Fibroblast of villous mesenchyme (primary cell): ENCODE data around the gene MUTYH. TPM values are rescaled to one million over a fixed set of nuclear protein-coding genes. Genes with fewer than 3 reads are reported as not detected.

Source experiments
- DNase-seq: peaks from one replicate; pipeline ENCODE4 v3.0.0-alpha.2; 2010; ENCODE audit warnings: low read depth
- H3K4me3 ChIP-seq: 2 replicates; pipeline ENCODE4 v1.5.1; 2011; ENCODE audit warnings: low read depth, mild to moderate bottlenecking, low read length
- total RNA-seq: library from RNA; depleted of rRNA; stranded (reverse); fragments of >200 nt; gene quantifications from 2 replicates; pipeline ENCODE4 v1.2.3, GENCODE V29; 2012
- TF ChIP-seq, protein P1 (sequence below): IDR thresholded peaks from 2 replicates; pipeline ENCODE4 v1.5.1; 2012; ENCODE audit warnings: low read depth, mild to moderate bottlenecking, low read length; ENCODE audit not compliant: insufficient read depth

MUTYH gene
- total RNA-seq, 1 donor = 15.1 TPM

DNA sequence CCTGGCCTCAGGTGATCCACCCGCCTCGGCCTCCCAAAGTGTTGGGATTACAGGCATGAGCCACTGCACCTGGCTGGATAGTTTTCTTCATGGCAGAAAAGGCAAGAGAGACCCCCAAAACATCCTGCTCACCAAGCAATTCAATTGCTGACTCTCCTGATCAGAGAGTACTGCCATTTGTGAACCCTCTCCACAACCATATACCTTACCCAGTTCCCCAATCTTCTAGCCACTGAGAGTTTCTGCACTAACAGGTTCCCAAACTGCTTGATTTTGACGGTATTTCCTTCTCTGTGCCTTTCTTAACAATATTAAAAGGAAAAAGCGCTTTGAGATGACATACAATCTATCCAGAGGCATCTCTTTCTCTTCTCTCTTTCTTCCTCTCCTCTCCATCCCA is 39.9 kb upstream of the MUTYH start:
- DNase-seq = no peak
- TF ChIP-seq, protein P1, sequence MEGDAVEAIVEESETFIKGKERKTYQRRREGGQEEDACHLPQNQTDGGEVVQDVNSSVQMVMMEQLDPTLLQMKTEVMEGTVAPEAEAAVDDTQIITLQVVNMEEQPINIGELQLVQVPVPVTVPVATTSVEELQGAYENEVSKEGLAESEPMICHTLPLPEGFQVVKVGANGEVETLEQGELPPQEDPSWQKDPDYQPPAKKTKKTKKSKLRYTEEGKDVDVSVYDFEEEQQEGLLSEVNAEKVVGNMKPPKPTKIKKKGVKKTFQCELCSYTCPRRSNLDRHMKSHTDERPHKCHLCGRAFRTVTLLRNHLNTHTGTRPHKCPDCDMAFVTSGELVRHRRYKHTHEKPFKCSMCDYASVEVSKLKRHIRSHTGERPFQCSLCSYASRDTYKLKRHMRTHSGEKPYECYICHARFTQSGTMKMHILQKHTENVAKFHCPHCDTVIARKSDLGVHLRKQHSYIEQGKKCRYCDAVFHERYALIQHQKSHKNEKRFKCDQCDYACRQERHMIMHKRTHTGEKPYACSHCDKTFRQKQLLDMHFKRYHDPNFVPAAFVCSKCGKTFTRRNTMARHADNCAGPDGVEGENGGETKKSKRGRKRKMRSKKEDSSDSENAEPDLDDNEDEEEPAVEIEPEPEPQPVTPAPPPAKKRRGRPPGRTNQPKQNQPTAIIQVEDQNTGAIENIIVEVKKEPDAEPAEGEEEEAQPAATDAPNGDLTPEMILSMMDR = no peak
- no peak overlapping the region for H3K4me3 ChIP-seq

DNA sequence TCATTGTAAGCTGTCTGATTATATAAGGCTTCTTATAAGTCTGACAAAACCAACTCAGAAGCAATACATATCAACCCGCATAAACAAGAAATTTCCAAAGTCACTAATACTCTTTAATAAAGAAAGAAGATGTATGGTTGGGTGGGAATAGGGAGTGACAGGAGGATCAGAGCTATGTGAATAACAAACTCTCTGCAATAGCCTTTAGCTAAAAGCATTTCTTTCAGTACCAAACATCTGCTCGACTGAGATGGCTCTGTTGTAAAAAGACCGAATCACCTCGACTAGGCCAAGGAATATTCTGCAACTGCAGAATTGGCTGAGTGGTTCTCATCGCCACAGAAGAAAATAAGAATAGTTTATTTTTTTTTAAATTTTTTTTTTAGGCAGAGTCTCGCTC is 39.3 kb upstream of the MUTYH start:
- no peak for DNase-seq
- TF ChIP-seq, protein P1 = no peak
- H3K4me3 ChIP-seq = no peak overlapping the region

DNA sequence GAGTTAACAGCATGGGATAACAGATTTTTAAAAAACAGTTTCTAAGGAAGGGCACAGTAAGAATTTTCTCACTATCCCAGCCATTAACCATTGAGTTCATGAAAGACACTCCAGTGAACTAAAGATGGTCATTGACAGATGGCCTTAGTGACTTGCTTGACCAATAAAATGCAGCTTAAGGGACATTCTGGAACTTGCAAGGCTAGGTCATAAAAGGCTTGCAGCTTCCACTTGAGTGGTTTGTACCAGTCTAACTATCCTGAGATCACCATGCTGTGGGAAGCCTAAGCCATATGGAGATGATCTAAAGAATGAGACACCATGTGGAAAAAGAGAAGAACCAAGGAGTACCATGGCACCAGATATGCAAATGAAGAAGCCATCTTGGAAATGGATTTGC is 37.9 kb upstream of the MUTYH start:
- TF ChIP-seq, protein P1 = no peak
- no peak for DNase-seq
- no peak overlapping the region for H3K4me3 ChIP-seq

DNA sequence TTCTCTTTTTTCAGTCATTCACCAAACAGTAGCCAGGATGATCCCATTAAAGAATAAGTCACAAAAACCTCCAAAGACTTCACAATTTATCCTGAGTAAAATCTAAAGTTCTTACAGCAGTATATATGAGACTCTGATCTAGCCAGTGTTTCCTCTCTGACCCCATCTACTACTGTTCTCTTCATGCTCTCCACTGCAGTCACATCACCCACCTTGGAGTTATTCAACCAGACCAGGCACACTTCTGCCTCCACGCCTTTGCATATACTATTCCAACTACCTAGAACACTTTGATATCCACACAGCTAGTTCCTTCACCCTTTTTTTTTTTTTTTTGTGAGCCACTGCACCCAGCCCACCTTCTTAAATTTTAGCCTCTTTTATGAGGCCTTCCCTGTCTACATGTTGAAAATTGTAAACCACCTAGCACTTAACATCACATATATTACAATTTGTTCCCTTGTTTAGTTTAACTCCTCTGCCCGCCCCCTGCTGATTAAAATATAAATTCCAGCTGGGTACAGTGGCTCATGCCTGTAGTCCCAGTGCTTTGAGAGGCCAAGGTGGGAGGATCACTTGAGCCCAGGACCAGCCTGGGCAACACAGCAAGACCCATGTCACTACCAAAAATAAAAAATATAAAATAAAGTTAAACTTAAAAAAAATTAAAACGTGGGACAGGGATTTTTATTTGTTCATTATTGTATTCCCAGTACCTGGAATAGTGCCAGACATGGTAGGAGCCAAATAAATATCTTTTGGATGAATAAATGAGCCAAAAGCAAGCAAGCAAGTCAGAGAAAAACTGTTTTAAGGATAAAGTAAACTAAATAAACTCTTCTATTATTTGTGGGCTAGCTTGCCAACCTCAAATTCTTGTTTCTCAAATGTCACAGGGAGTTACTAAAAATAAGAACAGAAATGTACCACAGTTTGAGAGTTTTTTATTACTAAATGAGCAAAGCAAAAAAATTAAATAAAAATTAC is 35.2 kb upstream of the MUTYH start:
- TF ChIP-seq, protein P1 = no peak

DNA sequence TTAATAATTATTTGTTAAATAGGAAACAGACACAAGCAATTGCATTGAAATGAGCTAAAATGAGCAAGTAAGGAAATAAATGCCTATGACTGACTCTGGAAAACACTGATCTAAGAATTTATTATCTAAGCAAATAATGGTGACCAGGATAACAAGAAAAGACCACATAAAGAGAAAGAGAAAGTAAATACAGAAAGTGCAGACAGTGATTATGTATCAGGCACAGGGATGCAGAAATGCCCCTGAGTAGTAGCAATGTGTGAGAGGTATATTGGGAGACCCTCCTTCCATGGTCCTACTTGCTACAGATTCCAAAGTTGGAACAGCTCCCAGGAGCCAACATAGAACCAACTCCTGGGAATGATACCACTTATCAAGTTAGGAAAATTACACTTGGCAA is 33.3 kb upstream of the MUTYH start:
- TF ChIP-seq, protein P1 = no peak
- DNase-seq = no peak
- no peak overlapping the region for H3K4me3 ChIP-seq

More for the DNA sequence above, 35.2 kb upstream of the MUTYH start:
- no peak for DNase-seq
- H3K4me3 ChIP-seq = no peak overlapping the region

DNA sequence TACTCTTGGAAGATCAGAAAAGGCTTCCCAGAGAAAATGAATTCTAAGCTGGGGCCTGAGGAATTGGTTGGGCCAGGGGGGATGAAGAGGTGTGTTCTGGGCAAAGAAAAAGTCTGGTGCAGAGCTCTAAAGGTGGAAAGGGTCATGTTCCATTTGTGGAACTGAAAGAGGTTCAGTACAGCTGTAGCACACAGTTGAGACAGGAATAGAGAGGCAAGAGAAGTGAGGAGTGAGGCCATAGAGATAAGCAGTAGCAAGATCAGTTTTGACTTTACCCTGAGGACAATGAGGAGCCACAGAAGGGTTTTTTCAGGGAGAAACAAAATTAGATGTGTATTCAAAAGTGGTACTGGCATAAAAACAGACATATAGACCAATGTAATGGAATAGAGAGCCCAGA is 30.3 kb upstream of the MUTYH start:
- no peak for DNase-seq
- H3K4me3 ChIP-seq = no peak overlapping the region
- TF ChIP-seq, protein P1 = no peak
